DMS53 (cell line): ENCODE results near the gene CD8A.

Experiments used
- DNase-seq: peaks from one replicate; lab custom pipeline; 2025; lab: John Stamatoyannopoulos, UW

The CD8A gene

DNA sequence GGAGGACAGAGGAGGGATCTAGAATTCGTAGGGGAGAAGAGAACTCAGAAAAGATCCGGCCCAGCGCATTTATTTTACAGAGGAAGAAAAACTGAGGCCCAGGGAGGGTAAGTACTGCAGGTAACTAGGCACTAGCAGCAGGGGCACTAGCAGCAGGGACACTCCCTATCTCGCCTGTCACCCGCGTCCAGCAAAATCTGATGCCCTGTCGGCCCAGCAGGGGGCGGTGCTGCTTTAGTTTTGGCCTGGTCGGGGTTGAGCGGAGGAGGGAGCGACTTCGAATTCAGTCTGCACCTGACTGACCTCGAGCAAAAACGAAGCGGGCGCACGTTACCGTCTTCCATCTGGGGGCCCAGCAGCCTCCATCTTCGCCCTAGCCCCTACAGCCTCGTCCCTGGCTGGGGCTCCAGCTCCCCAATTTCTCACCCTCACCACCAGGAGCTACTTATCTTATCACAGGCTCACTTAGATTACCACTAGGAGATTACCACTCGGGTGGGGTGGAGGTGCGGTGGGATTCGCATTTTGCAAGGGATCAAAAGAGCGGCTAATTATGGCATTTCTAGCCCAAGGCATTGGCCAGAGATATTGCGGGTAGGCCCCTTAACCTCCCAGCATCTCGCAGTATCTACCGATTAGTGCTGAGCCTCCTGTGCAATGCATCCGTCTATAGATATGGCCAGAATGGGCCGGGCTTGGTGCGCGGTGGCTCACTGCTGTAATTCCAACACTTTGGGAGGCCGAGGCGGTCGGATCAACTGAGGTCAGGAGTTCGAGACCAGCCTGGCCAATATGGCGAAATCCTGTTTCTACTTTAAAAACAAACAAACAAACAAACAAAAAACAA, 17.8 kb upstream of the CD8A start:
- DNase-seq, result peak; percentile 97

- DNase-seq, result peak; percentile 95
These were observed 17.0 kb upstream of the CD8A start for GRCh38 chr2:86807468-86808275.

- no peak for DNase-seq
These were observed 16.4 kb upstream of the CD8A start for GRCh38 chr2:86807133-86807467.

GRCh38 chr2:86806059-86806857, 15.5 kb upstream of the CD8A start:
- DNase-seq, result no peak

GRCh38 chr2:86800856-86801567, 10.3 kb upstream of the CD8A start:
- no peak for DNase-seq

- no peak for DNase-seq
These were observed 4.1 kb upstream of the CD8A start for GRCh38 chr2:86794861-86795260.

GRCh38 chr2:86793752-86794151, 3.0 kb upstream of the CD8A start:
- no peak for DNase-seq

- peak; percentile 49 for DNase-seq
These were observed 860 bp upstream of the CD8A start for GRCh38 chr2:86791573-86791972.

DNA sequence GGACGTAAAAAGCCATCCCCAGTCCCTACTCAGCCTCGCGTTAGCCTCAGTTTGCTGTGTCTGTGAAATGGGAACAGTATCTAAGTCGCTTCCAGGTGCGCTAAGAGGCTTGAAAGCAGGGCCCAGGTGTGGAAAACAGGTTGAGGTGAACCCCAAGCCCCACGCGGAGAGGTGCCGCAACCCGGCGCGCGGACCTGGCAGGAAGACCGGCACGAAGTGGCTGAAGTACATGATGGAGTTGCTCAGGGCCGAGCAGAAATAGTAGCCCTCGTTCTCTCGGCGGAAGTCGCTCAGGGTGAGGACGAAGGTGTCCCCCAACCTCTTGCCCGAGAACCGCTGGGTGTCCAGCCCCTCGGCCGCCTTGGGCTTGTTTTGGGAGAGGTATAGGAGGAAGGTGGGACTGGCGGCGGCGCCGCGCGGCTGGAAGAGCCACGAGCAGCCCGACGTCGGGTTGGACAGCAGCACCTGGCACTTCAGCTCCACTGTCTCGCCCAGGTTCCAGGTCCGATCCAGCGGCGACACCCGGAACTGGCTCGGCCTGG, 508 bp downstream of the CD8A start:
- DNase-seq, result peak; percentile 68

DNA sequence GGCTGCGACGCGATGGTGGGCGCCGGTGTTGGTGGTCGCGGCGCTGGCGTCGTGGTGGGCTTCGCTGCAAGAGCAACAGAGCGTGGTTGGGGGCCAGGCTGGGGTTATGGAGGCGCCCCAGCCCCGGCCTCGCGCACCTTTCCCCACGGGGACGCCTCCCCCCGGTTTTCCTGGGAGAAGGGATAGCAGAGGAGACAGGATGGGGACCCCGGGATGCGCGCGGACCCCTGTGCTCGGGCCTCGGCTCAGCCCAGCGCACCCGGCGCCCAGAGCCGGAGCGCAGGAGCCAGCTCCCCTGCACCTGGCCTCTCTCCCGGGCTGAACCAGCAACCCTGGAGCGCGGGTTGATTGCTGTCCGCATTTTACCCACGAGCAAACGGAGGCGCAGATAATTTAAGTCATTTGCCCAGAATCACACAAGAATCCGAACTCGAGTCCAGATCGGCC, 1.0 kb downstream of the CD8A start:
- peak; percentile 49 for DNase-seq

DNA sequence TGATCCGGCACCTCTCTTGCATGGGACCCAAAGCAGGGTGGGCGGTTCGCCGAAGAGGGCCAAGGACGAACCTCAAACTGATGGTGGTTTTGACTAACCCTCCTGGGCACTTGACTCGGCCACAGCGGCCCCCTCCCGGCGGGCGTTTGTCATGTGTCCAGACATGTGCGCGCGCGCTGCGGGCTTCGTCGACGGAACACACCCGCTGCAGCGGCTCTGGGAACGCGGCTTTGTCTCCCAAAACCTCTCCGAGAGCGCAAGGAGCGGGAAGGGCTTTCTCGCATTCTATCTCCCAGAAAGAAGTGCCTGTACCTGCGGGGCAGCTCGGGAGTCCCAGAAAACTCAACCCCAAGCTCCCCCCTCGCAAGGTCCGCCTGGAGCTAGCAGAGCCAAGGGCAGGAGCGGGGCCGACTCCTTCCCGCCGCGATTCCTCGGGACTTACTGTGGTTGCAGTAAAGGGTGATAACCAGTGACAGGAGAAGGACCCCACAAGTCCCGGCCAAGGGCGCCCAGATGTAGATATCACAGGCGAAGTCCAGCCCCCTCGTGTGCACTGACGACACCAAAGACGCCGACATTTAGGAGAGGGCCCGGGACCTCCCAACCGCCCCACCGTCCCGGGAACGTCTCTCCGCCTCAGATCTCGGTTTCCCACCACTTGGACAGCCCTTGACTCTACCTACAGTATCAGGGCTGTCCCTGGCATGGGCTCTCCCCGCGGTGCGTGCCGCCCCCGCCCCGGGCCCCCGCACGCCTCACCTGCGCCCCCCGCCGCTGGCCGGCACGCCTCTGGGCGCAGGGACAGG, 1.6 kb downstream of the CD8A start:
- DNase-seq, result peak; percentile 27

DNA sequence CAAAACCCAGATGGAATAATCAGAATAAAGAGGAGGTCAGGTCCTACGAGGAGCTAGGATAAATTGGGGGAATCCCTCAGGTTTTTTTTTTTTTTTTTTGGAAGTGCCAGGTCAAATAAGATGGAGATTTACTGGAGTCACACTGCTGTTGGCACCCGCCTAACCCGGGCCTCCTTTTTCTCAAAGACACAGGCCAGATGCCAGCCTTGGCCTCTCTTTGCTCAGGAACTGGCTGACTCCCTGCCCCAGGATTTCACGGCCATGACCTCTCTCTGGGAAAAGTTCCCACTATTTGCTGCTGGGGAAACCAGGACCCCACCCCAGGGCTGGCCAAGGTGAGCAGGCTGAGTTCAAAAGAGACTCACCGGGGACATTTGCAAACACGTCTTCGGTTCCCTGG, 2.5 kb downstream of the CD8A start:
- DNase-seq, result no peak

DNA sequence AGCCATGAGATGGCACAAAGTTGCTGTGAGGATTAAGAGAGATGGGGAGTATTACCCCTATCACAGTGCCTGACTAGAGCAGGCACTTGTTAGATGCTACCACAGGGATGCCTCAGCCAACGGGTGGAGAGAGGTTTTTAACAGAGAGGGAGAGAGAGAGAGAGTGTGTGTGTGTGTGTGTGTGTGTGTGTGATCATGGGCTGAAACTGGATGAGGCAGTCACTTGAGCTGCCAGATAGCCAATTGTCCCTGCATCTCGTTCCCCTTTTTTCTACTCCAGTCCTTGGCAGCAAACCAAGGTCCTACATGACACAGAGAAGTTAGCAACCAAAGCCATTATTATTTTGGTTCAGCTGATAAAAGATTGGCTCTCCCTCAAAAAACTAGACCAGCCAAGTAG, 3.0 kb downstream of the CD8A start:
- DNase-seq, result peak; percentile 50

DNA sequence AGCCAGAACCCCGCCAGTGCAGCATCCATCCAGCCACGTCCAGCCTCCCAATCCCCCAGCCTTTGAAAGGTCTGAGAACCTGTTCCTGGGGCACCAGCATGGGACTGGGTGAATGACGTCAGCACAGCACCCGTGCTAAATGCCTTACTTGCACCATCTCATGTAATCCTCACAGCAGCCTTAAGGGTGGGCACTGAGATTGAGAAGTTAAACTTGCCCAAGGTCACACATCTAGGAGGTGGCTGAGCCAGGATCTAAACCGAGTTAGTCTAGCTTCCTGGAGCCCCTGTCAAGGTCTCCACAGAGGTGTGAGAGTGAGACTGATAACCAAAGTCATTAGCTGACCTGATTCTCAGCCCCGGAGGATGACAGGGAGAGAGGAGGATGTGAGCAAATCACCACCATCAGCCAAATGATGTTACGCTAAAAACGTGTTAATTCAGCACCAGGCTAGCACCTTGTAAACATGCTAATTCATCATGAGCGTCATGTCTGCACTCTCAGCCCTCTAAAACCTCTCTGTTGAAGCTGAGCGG, 4.6 kb downstream of the CD8A start:
- no peak for DNase-seq

DNA sequence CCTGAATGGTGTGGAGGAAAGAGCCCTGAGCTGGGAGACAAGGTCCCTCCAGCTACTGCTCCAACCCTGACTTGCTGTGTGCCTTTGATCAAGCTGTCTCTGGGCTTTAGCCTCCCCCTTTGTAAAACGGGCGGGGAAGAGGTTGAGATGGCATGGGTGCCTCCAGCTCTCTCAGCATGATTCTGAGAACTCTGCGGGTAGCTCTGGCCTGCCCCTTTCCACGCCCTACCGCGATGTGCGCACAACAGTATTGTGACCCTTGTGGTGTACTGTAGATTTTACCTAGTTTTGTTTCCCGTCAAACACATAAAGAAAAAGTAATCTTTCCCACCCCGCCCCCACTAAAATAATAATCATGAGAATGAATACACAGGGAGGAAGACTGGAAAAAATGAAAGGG, 5.3 kb downstream of the CD8A start:
- no peak for DNase-seq

DNA sequence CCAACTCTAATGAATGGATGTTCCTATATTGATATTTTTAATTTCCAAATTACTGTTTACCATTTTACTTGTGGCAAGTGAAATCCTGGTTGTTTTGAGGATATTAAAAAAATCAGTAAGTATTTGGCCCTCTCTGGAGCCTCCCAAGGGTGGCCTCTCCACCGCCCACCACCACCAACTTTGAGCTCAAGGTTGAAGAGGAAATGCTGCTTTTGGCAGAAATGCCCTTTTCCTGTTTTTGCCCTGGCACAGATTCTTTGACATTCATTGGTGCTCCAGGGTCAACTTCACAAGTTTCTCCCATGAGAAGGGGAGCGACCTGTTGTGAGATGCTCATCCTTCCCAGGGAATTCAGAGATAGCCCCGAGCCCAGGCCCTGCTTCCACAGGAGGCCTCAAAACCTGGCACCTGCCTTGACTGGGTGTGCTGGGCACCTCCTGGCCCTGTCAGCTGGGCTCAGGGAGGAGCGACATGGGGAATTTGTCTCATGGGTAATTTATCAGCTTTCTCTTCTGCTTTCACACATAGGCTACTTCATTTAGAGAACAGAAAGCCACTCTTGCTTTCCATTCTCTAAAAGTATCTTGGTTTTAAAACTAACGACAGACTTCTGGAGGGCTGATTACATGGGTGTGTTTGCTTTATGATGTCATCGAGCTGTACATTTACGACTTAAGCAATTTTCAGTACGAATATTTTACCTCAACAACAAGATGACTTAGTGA, 6.9 kb downstream of the CD8A start:
- DNase-seq, result no peak

DNA sequence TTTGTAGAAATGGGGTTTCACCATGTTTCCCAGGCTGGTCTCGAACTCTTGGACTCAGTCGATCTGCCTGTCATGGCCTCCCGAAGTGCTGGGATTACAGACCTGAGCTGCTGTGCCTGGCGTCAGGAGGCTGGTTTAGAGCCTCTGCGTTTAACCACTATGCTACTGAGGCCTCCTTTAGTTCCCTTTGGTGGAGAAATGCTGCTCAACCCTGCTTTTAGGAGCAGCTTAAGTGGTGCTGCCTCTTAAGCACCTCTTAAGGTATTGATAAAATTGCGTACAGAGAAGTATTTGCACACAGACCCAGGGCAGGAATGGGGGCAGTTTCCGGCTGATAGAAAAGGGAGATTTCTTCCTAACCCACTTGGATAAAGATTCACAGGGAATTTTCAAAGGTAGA, 8.0 kb downstream of the CD8A start:
- DNase-seq, result no peak

DNA sequence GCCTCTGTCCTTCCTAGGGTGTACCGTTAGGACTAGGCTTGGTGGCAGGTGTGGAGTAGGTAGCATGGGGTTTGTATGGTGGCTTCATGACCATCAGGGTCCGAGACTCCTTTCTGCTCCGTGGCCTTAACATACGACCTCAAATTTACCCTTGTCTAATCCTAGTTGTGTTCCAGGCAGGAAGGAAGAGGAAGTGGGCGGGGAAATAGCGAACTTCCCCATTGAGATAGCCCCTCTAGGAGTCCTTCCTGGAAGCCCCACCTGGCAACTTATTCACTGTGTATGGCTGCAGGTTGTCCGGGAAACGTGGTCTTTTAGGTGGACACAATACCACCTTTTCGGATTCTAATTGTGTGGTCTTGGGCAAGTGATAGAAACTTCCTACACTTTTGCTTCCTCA, 9.3 kb downstream of the CD8A start:
- DNase-seq, result no peak

- DNase-seq, result no peak
These were observed 10.7 kb downstream of the CD8A start for GRCh38 chr2:86779971-86780370.

DNA sequence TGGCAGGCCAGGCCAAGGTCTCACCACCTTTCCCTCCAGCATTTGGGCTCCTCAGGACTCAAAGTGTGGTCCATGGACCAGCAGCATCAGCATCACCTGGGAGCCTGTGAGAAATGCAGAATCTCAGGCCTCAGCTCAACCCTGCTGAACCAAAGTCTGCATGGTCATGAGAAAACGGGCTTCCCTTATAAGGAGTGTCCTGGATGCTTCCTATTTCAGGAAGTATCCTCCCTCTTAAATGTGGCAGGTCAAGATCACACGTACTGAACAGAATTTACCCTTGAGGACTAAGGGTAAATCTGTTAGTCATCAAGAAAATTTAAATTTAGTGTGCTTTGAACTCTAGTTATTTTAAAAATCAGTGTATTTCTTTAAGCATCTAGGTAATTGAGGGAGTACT, 11.8 kb downstream of the CD8A start:
- no peak for DNase-seq
